GM18867 (cell line): ENCODE data around the gene HDAC1.
"Not testable (repeated sequence)": the region's sequence is repeated elsewhere in the genome, so short reads cannot be mapped to it uniquely, and the experiment has no call there.

Experiments
- ATAC-seq: cut with Tn5 transposase; IDR thresholded peaks from one replicate; pipeline ENCODE4 v1.9.1; 2021; ENCODE audit warnings: mild to moderate bottlenecking, moderate library complexity; ENCODE audit not compliant: unreplicated experiment

The HDAC1 gene

GRCh38 chr1:32291708-32292538 lies at the start of gene HDAC1:
TSS of gene HDAC1 (plus strand) at chr1:32292083. CDS start at chr1:32292170, 87 bp downstream.
- peak; percentile 97 for ATAC-seq

GRCh38 chr1:32242341-32242851 lies 49.5 kb upstream of the HDAC1 start:
- no peak for ATAC-seq

- no peak for ATAC-seq
These were observed 45.0 kb upstream of the HDAC1 start, which contains the start of gene FAM167B for GRCh38 chr1:32246888-32247273. TSS of gene FAM167B (plus strand) at chr1:32247222. CDS start at chr1:32247422, 200 bp downstream.

GRCh38 chr1:32247452-32247851 lies 44.4 kb upstream of the HDAC1 start:
- ATAC-seq: no peak

- peak; percentile 48 for ATAC-seq
These were observed 43.6 kb upstream of the HDAC1 start for GRCh38 chr1:32247983-32248889.

- peak; percentile 75 for ATAC-seq
These were observed 41.9 kb upstream of the HDAC1 start for GRCh38 chr1:32249831-32250525.

- no peak for ATAC-seq
These were observed 40.8 kb upstream of the HDAC1 start, which contains the start of gene LCK for GRCh38 chr1:32250893-32251716. TSS of gene LCK (plus strand) at chr1:32251265. CDS start at chr1:32274330, 23,065 bp downstream.

GRCh38 chr1:32255072-32256071 lies 36.5 kb upstream of the HDAC1 start:
- no peak for ATAC-seq

GRCh38 chr1:32256473-32257226 lies 35.2 kb upstream of the HDAC1 start:
- no peak for ATAC-seq

GRCh38 chr1:32257227-32257508 lies 34.7 kb upstream of the HDAC1 start:
- no peak for ATAC-seq

- ATAC-seq: not testable (repeated sequence)
These were observed 28.7 kb upstream of the HDAC1 start for GRCh38 chr1:32263236-32263593.

- ATAC-seq: no peak
These were observed 28.1 kb upstream of the HDAC1 start for GRCh38 chr1:32263744-32264143.

GRCh38 chr1:32265846-32266245 lies 26.0 kb upstream of the HDAC1 start:
- ATAC-seq: no peak

- ATAC-seq: no peak
These were observed 24.8 kb upstream of the HDAC1 start for GRCh38 chr1:32266921-32267591.

GRCh38 chr1:32269744-32270143 lies 22.1 kb upstream of the HDAC1 start:
- ATAC-seq: no peak

GRCh38 chr1:32272557-32273390 lies 19.1 kb upstream of the HDAC1 start:
- ATAC-seq: no peak
